Erythroblast (primary cell): Measurements from ENCODE around the gene TAP2.

ENCODE experiments used
- GATA1 ChIP-seq: IDR thresholded peaks from 2 replicates; pipeline ENCODE4 v1.6.1; 2011; ENCODE audit warnings: low read depth, mild to moderate bottlenecking, control low read depth, low read length, moderate library complexity
- POLR2A ChIP-seq: IDR thresholded peaks from 2 replicates; pipeline ENCODE4 v1.6.1; 2011; ENCODE audit warnings: mild to moderate bottlenecking, low read length

DNA sequence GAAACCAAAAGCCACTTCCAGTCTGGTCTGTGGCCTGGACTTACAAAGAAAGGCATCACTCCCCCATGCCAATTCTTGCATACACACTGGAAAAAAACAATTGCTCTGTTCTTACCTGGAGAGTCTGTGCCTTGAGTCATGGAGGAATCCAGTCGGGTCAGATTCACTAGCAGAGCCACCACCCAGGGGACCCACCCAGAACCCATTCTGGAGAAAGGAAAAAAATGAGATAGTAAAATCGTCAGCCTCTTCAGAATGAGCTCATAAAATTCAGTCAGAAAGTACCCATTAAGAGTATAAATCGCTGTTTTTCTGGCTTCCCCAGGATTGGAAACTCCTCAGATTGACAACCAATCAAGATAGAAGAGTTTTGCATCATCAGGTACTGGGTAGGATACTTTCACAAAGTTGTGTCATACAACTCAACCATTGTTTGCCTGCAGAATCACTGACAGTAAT lies 21.8 kb downstream of the TAP2 start, which contains the start of gene HLA-DOB:
- TF ChIP-seq POLR2A (no peak), GATA1 (no peak)
